ENCODE measurements around the gene MAST4.
"Not testable (repeated sequence)": the region's sequence is repeated elsewhere in the genome, so short reads cannot be mapped to it uniquely, and the experiment has no call there.

Gene MAST4

GRCh38 chr5:66813306-66813705 is 217.1 kb downstream of the MAST4 start:
- H3K4me3 ChIP-seq (ENCODE audit: low read length), result no peak overlapping the region
- no peak for TF ChIP-seq CTCF (conservative IDR thresholded peaks at IDR 0.05; ENCODE audit: low read length)
- no peak for DNase-seq (ENCODE audit: low read depth)

GRCh38 chr5:66814146-66814991 is 218.2 kb downstream of the MAST4 start:
- DNase-seq (ENCODE audit: low read depth), result peak; percentile 48
- H3K4me3 ChIP-seq (ENCODE audit: low read length), result no peak overlapping the region
- peak; percentile 83 for TF ChIP-seq CTCF (conservative IDR thresholded peaks at IDR 0.05; ENCODE audit: low read length)

- no peak for DNase-seq (ENCODE audit: low read depth)
- no peak overlapping the region for H3K4me3 ChIP-seq (ENCODE audit: low read length)
- TF ChIP-seq CTCF (conservative IDR thresholded peaks at IDR 0.05; ENCODE audit: low read length), result no peak
These were observed 222.2 kb downstream of the MAST4 start for GRCh38 chr5:66818304-66818934.

- no peak overlapping the region for H3K4me3 ChIP-seq (ENCODE audit: low read length)
- DNase-seq (ENCODE audit: low read depth), result no peak
- no peak for TF ChIP-seq CTCF (conservative IDR thresholded peaks at IDR 0.05; ENCODE audit: low read length)
These were observed 222.7 kb downstream of the MAST4 start for GRCh38 chr5:66818935-66819328.

GRCh38 chr5:66820630-66821207 is 224.5 kb downstream of the MAST4 start:
- DNase-seq (ENCODE audit: low read depth), result no peak
- no peak overlapping the region for H3K4me3 ChIP-seq (ENCODE audit: low read length)
- TF ChIP-seq CTCF (conservative IDR thresholded peaks at IDR 0.05; ENCODE audit: low read length), result no peak

GRCh38 chr5:66821688-66822429 is 225.7 kb downstream of the MAST4 start:
- H3K4me3 ChIP-seq (ENCODE audit: low read length), result no peak overlapping the region

GRCh38 chr5:66822906-66823305 is 226.7 kb downstream of the MAST4 start:
- H3K4me3 ChIP-seq (ENCODE audit: low read length); DNase-seq (ENCODE audit: low read depth): not testable (repeated sequence)

More at GRCh38 chr5:66821688-66822429, 225.7 kb downstream of the MAST4 start:
- no peak for TF ChIP-seq CTCF (conservative IDR thresholded peaks at IDR 0.05; ENCODE audit: low read length)
- DNase-seq (ENCODE audit: low read depth), result no peak
